IPS-18a (cell line): ENCODE measurements around the gene ITPR3.
"Not testable (repeated sequence)": the region's sequence is repeated elsewhere in the genome, so short reads cannot be mapped to it uniquely, and the experiment has no call there.

Source experiments
- H3K27ac ChIP-seq: one replicate; pipeline ENCODE4 v1.5.1; 2013; ENCODE audit warnings: low read length
- H3K27me3 ChIP-seq: one replicate; pipeline ENCODE4 v1.6.1; 2013; ENCODE audit warnings: mild to moderate bottlenecking, low read length; ENCODE audit not compliant: control insufficient read depth, insufficient read depth
- H3K36me3 ChIP-seq: one replicate; pipeline ENCODE4 v1.6.1; 2013; ENCODE audit warnings: low read depth, low read length; ENCODE audit not compliant: control insufficient read depth
- H3K4me1 ChIP-seq: one replicate; pipeline ENCODE4 v1.6.1; 2013; ENCODE audit warnings: low read depth, low read length; ENCODE audit not compliant: control insufficient read depth
- H3K4me3 ChIP-seq: one replicate; pipeline ENCODE4 v1.5.1; 2013; ENCODE audit warnings: low read length
- H3K9ac ChIP-seq: one replicate; pipeline ENCODE4 v1.6.1; 2013; ENCODE audit warnings: mild to moderate bottlenecking, low read length, moderate library complexity
- H3K9me3 ChIP-seq: one replicate; pipeline ENCODE4 v1.6.1; 2013; ENCODE audit warnings: low read depth, low read length; ENCODE audit not compliant: control insufficient read depth

The ITPR3 gene

GRCh38 chr6:33620158-33620855 lies 815 bp upstream of the ITPR3 start:
- no peak overlapping the region for H3K27ac ChIP-seq
- H3K9me3 ChIP-seq = no peaks in the 10 kb centered on the region
- H3K27me3 ChIP-seq = peaks cover 38% of the 10 kb centered on the region
- H3K36me3 ChIP-seq = no peaks in the 10 kb centered on the region
- H3K4me1 ChIP-seq = peaks cover 9% of the 10 kb centered on the region
- H3K9ac ChIP-seq = peak overlapping the region; percentile 50
- peak overlapping the region; percentile 84 for H3K4me3 ChIP-seq

GRCh38 chr6:33621711-33622388 lies 728 bp downstream of the ITPR3 start:
- H3K27ac ChIP-seq = no peak overlapping the region
- H3K4me1 ChIP-seq = peaks cover 9% of the 10 kb centered on the region
- H3K27me3 ChIP-seq = peaks cover 38% of the 10 kb centered on the region
- peak overlapping the region; percentile 19 for H3K9ac ChIP-seq
- H3K9me3 ChIP-seq = no peaks in the 10 kb centered on the region
- peak overlapping the region; percentile 68 for H3K4me3 ChIP-seq
- H3K36me3 ChIP-seq = no peaks in the 10 kb centered on the region

GRCh38 chr6:33622456-33623431 lies 1.6 kb downstream of the ITPR3 start:
- H3K27me3 ChIP-seq = peaks cover 38% of the 10 kb centered on the region
- H3K9me3 ChIP-seq = no peaks in the 10 kb centered on the region
- H3K9ac ChIP-seq = peak overlapping the region; percentile 19
- no peak overlapping the region for H3K27ac ChIP-seq
- H3K4me3 ChIP-seq = peak overlapping the region; percentile 68
- no peaks in the 10 kb centered on the region for H3K36me3 ChIP-seq
- peaks cover 9% of the 10 kb centered on the region for H3K4me1 ChIP-seq

GRCh38 chr6:33623895-33624381 lies 2.8 kb downstream of the ITPR3 start:
- H3K27ac ChIP-seq = no peak overlapping the region
- no peaks in the 10 kb centered on the region for H3K9me3 ChIP-seq
- peaks cover 35% of the 10 kb centered on the region for H3K27me3 ChIP-seq
- H3K4me3 ChIP-seq = no peak overlapping the region
- peaks cover 9% of the 10 kb centered on the region for H3K4me1 ChIP-seq
- H3K9ac ChIP-seq = no peak overlapping the region
- no peaks in the 10 kb centered on the region for H3K36me3 ChIP-seq

GRCh38 chr6:33624856-33625255 lies 3.7 kb downstream of the ITPR3 start:
- H3K4me3 ChIP-seq = no peak overlapping the region
- no peaks in the 10 kb centered on the region for H3K36me3 ChIP-seq
- H3K4me1 ChIP-seq = peaks cover 7% of the 10 kb centered on the region
- H3K9ac ChIP-seq = no peak overlapping the region
- H3K27ac ChIP-seq = no peak overlapping the region
- no peaks in the 10 kb centered on the region for H3K9me3 ChIP-seq
- peaks cover 26% of the 10 kb centered on the region for H3K27me3 ChIP-seq

- Histone ChIP-seq H3K27me3 (peaks cover 3% of the 10 kb centered on the region), H3K9me3 (no peaks in the 10 kb centered on the region), H3K27ac (no peak overlapping the region), H3K9ac (no peak overlapping the region), H3K36me3 (no peaks in the 10 kb centered on the region), H3K4me3 (no peak overlapping the region), H3K4me1 (peaks cover 2% of the 10 kb centered on the region)
These were observed 6.8 kb downstream of the ITPR3 start for GRCh38 chr6:33627876-33628275.

GRCh38 chr6:33628401-33628964 lies 7.4 kb downstream of the ITPR3 start:
- Histone ChIP-seq H3K36me3 (no peaks in the 10 kb centered on the region), H3K9me3 (no peaks in the 10 kb centered on the region), H3K4me1 (peaks cover 5% of the 10 kb centered on the region), H3K9ac (no peak overlapping the region), H3K4me3 (no peak overlapping the region), H3K27ac (no peak overlapping the region), H3K27me3 (peaks cover 6% of the 10 kb centered on the region)

- H3K27me3 ChIP-seq = peaks cover 17% of the 10 kb centered on the region
- no peak overlapping the region for H3K4me3 ChIP-seq
- no peak overlapping the region for H3K27ac ChIP-seq
- H3K36me3 ChIP-seq = no peaks in the 10 kb centered on the region
- H3K9me3 ChIP-seq = no peaks in the 10 kb centered on the region
- no peak overlapping the region for H3K9ac ChIP-seq
- H3K4me1 ChIP-seq = peaks cover 10% of the 10 kb centered on the region
These were observed 8.9 kb downstream of the ITPR3 start for GRCh38 chr6:33630014-33630413.

- H3K27ac ChIP-seq, H3K9ac ChIP-seq, H3K9me3 ChIP-seq, H3K36me3 ChIP-seq, H3K4me3 ChIP-seq: not testable (repeated sequence)
- Histone ChIP-seq H3K27me3 (peaks cover 22% of the 10 kb centered on the region), H3K4me1 (peaks cover 18% of the 10 kb centered on the region)
These were observed 10.4 kb downstream of the ITPR3 start for GRCh38 chr6:33631521-33631920.

GRCh38 chr6:33631971-33632557 lies 10.9 kb downstream of the ITPR3 start:
- Histone ChIP-seq H3K27ac (no peak overlapping the region), H3K36me3 (no peaks in the 10 kb centered on the region), H3K4me3 (no peak overlapping the region), H3K27me3 (peaks cover 22% of the 10 kb centered on the region), H3K9me3 (no peaks in the 10 kb centered on the region), H3K9ac (no peak overlapping the region), H3K4me1 (peaks cover 22% of the 10 kb centered on the region)
